ENCODE measurements around the gene C1QTNF4.

C1QTNF4 gene

DNA sequence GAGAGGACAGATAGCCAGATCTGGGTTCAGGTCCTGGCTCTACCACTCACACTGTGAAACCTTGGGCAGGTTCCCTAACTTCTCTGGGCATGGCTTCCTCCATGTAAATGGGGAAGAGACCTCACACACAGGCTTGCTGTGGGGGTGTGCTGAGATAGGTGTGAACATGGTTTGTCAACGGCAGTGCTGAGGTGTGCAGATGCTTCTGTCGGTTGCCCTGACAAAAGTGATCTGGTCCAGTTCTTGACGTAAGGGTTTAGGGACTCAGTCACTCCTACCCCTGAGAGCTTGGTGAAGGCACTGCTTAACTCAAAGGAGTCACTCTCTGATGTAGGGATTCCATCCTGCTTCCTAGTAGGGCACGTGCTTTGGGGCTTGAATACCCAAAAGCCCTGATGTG is 2.0 kb downstream of the C1QTNF4 start:
- no peak for DNase-seq

DNA sequence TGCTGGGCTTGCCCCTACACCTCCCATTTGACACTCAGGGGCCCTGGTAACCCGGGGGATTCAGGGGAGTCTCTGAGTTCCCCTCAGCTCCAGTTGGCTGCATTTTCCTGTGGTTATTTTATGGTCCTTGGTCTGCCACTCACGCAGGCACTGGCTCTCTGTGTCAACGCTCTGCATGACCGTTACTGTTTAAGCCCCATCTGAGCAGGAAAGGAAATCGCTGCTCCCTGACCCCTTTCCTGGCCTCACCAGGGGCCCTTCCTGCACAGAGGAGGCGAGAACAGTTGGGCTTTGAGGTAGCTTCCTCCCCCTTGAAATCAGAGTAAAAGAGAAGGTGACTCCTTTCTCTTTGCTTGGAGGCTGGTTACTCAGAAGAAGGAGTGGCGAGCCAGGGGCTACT is 2.4 kb downstream of the C1QTNF4 start:
- DNase-seq = no peak

DNA sequence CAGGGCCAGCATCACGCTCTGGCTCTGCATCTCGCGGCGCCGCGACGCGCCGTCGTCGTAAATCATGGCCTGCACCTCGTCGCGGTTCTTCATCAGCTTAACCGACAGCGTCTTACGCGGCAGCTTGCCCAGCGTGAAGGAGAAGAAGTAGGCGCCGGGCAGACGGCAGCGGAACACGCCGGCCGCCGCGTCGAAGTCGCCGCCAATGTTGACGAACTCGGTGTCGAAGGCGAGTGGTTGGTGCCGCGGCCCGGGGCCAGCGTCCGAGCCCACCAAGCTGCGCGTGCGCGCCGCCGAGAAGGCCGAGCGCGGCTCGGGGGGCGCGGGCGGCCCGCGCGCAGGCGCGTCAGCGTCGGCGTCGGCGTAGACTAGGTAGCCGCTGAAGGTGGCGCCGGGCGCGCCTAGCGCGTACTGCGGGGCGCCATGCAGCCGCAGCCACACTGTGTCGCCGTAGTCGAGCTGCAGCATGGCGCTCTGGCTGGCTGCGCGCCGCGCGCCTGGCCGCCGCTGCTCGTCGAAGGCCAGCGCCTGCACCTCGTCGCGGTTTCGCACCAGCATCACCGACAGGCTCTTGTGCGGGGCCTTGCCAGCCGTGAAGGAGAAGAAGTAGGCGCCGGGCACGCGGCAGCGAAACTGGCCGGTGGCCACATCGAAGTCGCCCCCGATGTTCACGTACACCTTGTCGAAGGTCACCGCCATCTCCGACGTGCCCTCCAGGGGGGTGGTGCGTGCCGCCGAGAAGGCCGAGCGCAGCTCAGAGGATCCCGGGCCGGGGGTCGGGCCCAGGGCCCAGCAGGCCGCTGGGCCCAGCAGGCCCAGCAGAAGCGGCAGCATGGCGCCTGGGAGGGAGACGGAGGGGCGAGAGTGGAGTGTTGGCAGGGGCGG is 4.0 kb downstream of the C1QTNF4 start:
- DNase-seq = no peak

DNA sequence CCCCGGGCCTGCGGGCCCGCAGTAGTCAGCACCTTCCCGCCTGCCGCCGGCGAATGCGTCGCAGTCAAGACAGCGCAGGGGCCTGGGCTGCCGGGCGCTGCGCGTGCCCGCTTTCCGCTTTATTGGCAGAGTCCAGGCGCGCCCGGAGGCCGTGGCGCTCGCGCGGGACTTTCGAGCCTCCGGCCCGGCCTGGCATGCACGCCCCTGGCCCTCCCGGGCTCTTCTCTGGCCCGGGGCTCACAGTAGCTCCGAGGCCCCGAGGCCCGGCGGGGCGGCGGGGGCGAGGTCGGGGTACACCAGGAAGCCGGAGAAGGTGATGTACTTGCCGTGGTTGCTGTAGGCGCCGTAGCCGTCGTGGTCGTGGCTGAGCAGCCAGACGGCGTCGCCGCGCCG is 4.6 kb downstream of the C1QTNF4 start:
- DNase-seq = no peak

- DNase-seq = no peak
These were observed 5.1 kb downstream of the C1QTNF4 start for GRCh38 chr11:47589118-47589517.

GRCh38 chr11:47587723-47588326 is 6.4 kb downstream of the C1QTNF4 start:
- DNase-seq = no peak

DNA sequence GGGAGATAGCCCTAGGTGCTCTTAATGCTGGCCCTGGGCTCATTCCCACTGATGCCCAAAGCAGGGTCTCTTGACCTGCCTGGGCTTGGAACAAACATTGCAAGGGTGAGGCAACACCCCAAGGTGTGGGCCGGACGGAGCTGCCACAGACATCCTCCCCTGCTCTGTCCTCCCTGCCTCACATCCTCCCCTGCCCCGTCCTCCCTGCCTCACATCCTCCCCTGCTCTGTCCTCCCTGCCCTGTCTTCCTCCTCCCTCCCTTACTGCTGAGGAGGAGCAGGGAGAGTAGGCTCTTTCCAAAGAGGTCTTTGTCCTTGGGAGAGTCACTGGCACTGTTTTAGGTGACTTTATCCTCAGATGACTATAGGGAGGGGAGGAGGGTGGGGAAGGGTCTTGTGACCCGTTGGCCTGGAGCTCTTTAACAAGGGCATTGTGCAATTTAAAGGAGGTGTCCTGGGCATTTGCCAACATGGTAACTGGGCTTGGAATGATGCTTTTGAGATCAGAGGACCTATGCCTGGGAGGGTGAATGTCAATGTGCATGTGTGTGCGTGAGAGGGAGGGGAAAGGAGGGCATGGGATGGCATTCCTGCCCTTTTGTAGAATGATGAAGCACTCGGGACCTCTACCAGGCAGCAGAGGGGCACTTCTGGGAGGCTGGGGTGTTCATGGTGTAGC is 7.0 kb downstream of the C1QTNF4 start:
- DNase-seq = no peak

- DNase-seq = no peak
These were observed 7.9 kb downstream of the C1QTNF4 start, which contains the start of gene FAM180B for GRCh38 chr11:47586098-47586855. Gene FAM180B, plus strand, starts transcription at chr11:47586678. Its CDS starts 91 bp downstream, at chr11:47586769.

- DNase-seq = no peak
These were observed 10.4 kb downstream of the C1QTNF4 start for GRCh38 chr11:47583844-47584243.

DNA sequence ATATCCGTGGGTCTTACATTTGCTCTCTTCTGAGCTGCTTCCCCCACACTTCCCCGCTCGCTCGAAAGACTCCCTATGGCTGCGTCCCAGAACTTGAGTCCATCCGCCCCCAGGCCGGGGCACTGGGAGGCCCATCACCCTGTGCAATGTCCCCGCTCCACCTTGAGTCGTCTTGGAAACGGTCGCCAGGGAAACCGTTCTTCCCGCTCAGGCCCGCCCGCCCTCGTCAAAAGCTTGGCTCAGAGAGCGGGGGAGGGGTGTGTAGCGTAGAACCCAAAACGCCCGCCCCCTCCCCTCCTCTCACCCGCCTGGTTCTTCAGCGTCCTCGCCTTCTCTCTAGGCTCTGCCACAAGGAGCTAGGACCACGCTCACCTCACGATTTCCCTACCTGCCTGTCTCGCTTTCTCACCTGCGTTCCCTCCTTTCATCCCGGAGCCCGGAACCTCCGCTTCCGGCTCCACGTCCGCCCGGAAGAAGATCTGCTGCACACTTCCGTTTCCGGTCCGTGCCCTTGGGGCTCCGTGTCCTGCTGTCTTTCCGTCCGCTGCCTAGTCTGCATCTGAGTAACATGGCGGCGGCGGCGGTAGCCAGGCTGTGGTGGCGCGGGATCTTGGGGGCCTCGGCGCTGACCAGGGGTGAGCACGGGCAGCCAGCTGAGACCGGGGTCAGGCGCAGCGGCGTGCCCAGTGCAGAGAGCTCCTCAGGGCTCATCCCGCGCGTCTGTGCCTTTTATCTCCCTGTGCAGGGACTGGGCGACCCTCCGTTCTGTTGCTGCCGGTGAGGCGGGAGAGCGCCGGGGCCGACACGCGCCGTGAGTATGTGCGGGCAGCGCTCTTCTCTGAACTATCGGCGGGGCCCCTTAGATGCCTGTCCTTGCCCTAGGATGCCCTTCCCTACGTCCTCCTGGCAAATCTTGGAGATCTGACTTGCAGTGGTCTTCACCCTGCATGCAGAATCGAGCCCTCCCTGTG is 15.4 kb downstream of the C1QTNF4 start, which contains the start of the genes KBTBD4 and NDUFS3:
TSS of gene KBTBD4 (minus strand) at position 447 of the 971 bp plus-strand sequence. CDS start at position 428, 19 bp downstream.
TSS of gene NDUFS3 (plus strand) at position 551 of the 971 bp plus-strand sequence. CDS start at position 569, 18 bp downstream.
- DNase-seq = peak; percentile 83

- no peak for DNase-seq
These were observed 16.7 kb downstream of the C1QTNF4 start for GRCh38 chr11:47577460-47578041.

DNA sequence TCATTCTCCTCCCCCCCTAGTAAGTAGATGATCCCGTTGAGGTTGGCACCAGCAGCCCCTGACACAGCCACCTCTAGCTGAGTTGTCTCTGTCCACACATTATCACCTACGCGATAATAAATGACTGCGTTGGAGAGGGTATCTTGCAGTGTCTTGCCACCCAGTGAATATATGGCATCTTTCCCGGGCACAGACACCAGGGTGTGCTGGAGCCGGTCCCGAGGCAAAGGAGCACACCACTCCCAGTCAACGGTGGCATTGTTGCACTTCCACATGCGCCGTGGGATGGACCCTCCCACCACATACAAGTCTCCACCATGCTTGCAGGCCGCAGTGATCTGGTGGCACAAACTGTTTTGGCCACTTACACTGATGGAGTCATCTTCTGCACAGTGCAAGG is 20.9 kb downstream of the C1QTNF4 start:
- no peak for DNase-seq

- no peak for DNase-seq
These were observed 21.4 kb downstream of the C1QTNF4 start for GRCh38 chr11:47572715-47573255.

GRCh38 chr11:47571895-47572294 is 22.3 kb downstream of the C1QTNF4 start:
- no peak for DNase-seq

- DNase-seq = no peak
These were observed 22.9 kb downstream of the C1QTNF4 start for GRCh38 chr11:47571357-47571729.

GRCh38 chr11:47570651-47571356 is 23.4 kb downstream of the C1QTNF4 start:
- DNase-seq = no peak

DNA sequence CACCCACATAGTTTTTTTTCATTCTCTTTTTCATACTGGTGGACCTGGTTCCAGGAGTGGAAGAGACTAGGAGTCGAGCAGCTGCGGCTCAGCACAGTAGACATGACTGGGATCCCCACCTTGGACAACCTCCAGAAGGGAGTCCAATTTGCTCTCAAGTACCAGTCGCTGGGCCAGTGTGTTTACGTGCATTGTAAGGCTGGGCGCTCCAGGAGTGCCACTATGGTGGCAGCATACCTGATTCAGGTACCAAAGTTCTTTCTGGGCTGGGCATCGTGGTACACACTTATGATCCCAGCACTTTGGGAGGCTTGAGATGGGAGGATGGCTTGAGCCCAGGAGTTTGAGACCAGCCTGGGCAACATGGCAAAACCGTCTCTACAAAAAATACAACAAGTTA is 24.6 kb downstream of the C1QTNF4 start:
- no peak for DNase-seq

DNA sequence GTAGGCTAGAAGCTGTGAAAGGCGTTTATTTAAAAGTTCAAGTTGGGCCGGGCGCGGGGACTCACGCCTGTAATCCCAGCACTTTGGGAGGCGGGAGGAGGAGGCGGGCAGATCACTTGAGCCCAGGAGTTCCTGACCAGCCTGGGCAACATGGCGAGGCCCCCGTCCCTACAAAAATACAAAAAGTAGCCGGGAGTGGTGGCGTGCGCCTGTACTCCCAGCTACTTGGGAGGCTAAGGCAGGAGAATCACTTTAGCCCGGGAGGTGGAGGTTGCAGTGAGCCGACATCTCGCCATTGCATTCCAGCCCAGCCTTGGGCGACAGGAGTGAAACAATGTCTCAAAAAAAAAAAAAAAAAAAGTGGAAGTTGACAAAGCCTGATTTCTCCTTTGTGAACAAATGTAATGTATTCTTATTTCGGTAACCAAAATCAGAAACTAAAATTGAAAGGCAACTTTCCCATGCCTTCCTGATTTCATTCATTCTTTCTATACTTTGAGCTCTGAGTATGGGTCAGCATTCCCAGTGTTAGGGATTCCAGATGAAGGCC is 28.0 kb downstream of the C1QTNF4 start:
- DNase-seq = no peak

GRCh38 chr11:47565340-47566148 is 28.7 kb downstream of the C1QTNF4 start, which contains the start of gene PTPMT1:
Gene PTPMT1, plus strand, starts transcription at chr11:47565599. Its CDS starts 24 bp downstream, at chr11:47565623.
- DNase-seq = peak; percentile 57 to 66

All from stimulated activated CD4-positive, alpha-beta T cell treated with anti-CD3 and anti-CD28 coated beads, Interleukin-4, amount 100 ng/mL, for 4 hours (primary cell).